H1 (cell line): ENCODE results near the gene ZHX3.

Experiments
- ATF2 ChIP-seq: IDR thresholded peaks from 2 replicates; pipeline ENCODE4 v1.6.1; 2012; ENCODE audit warnings: low read length, inconsistent platforms
- CTCF ChIP-seq, 3 experiments: IDR thresholded peaks; 1 replicate in 2 of 3; 2 replicates in 1 of 3; pipeline versions ENCODE4 v1.5.1 to v1.6.1; 2011; ENCODE audit warnings: low read length in 3 of 3, mild to moderate bottlenecking in 3 of 3, inconsistent platforms in 2 of 3, low read depth in 1 of 3, moderate library complexity in 1 of 3; ENCODE audit not compliant: insufficient read depth in 1 of 3; ENCODE audit errors: control extremely low read depth in 1 of 3
- MAX ChIP-seq: IDR thresholded peaks from 2 replicates; pipeline ENCODE4 v1.6.1; 2012; ENCODE audit warnings: inconsistent platforms

- no peak for TF ChIP-seq CTCF (IDR thresholded peaks at IDR 0.05; ENCODE audit: control extremely low read depth in 1 of 3, insufficient read depth in 1 of 3, low read depth in 1 of 3, low read length in 3 of 3)
- no peak for TF ChIP-seq MAX
- no peak for TF ChIP-seq ATF2
Measured at GRCh38 chr20:41205313-41205712, 112.2 kb downstream of the ZHX3 start.
